GM12892 (cell line): Measurements from ENCODE around the gene ADAMTS5.

ENCODE experiments used
- DNase-seq: peaks from one replicate; pipeline ENCODE4 v3.0.0; 2011; ENCODE audit not compliant: insufficient read length
- FAIRE-seq: peaks from 2 replicates; lab custom pipeline; 2011; peaks lifted over from hg19 to GRCh38; lab: Jason Lieb, UNC
- POLR2A ChIP-seq: IDR thresholded peaks from 2 replicates; pipeline ENCODE4 v1.6.1; 2011; ENCODE audit warnings: low read depth, low read length, control low read depth
- POLR2AphosphoS5 ChIP-seq: IDR thresholded peaks from 2 replicates; pipeline ENCODE4 v1.6.1; 2011; ENCODE audit warnings: low read depth, low read length, control low read depth
- TAF1 ChIP-seq: IDR thresholded peaks from 2 replicates; pipeline ENCODE4 v1.6.1; 2011; ENCODE audit warnings: low read depth, mild to moderate bottlenecking, control low read depth, low read length, borderline replicate concordance

Gene ADAMTS5

GRCh38 chr21:26916799-26917198 lies 50.1 kb downstream of the ADAMTS5 start:
- FAIRE-seq = no peak

GRCh38 chr21:26914557-26914956 lies 52.3 kb downstream of the ADAMTS5 start:
- no peak for DNase-seq
- TF ChIP-seq POLR2AphosphoS5 = no peak
- TF ChIP-seq POLR2A = no peak
- no peak for TF ChIP-seq TAF1
- FAIRE-seq = no peak

More at GRCh38 chr21:26916799-26917198, 50.1 kb downstream of the ADAMTS5 start:
- TF ChIP-seq TAF1 (no peak), POLR2AphosphoS5 (no peak), POLR2A (no peak)
- no peak for DNase-seq

GRCh38 chr21:26912466-26912865 lies 54.4 kb downstream of the ADAMTS5 start:
- DNase-seq = no peak
- FAIRE-seq = no peak
- TF ChIP-seq POLR2A (no peak), POLR2AphosphoS5 (no peak), TAF1 (no peak)

- DNase-seq (no peak), FAIRE-seq (no peak)
- TF ChIP-seq POLR2A (no peak), TAF1 (no peak), POLR2AphosphoS5 (no peak)
Observed at GRCh38 chr21:26909972-26910371, 56.9 kb downstream of the ADAMTS5 start.

- no peak for TF ChIP-seq POLR2A
- no peak for TF ChIP-seq POLR2AphosphoS5
- no peak for TF ChIP-seq TAF1
- no peak for DNase-seq
- no peak for FAIRE-seq
Observed at GRCh38 chr21:26900980-26901379, 65.9 kb downstream of the ADAMTS5 start.

GRCh38 chr21:26892151-26892550 lies 74.7 kb downstream of the ADAMTS5 start:
- no peak for FAIRE-seq
- DNase-seq = no peak
- TF ChIP-seq POLR2AphosphoS5 (no peak), TAF1 (no peak)

- FAIRE-seq = no peak
- TF ChIP-seq TAF1 (no peak), POLR2AphosphoS5 (no peak), POLR2A (no peak)
- no peak for DNase-seq
Observed at GRCh38 chr21:26888931-26889330, 78.0 kb downstream of the ADAMTS5 start.

- no peak for FAIRE-seq
- TF ChIP-seq POLR2A = no peak
- TF ChIP-seq POLR2AphosphoS5 = no peak
- no peak for TF ChIP-seq TAF1
- no peak for DNase-seq
Observed at GRCh38 chr21:26888256-26888655, 78.6 kb downstream of the ADAMTS5 start.

- no peak for FAIRE-seq
- no peak for DNase-seq
- no peak for TF ChIP-seq TAF1
- TF ChIP-seq POLR2AphosphoS5 = no peak
- TF ChIP-seq POLR2A = no peak
Observed at GRCh38 chr21:26887251-26887650, 79.6 kb downstream of the ADAMTS5 start.

- no peak for DNase-seq
- no peak for FAIRE-seq
- TF ChIP-seq POLR2AphosphoS5 = no peak
- TF ChIP-seq TAF1 = no peak
- TF ChIP-seq POLR2A = no peak
Observed at GRCh38 chr21:26884436-26884835, 82.5 kb downstream of the ADAMTS5 start.

GRCh38 chr21:26883768-26884167 lies 83.1 kb downstream of the ADAMTS5 start:
- no peak for TF ChIP-seq POLR2A
- no peak for TF ChIP-seq TAF1
- no peak for TF ChIP-seq POLR2AphosphoS5
- FAIRE-seq (no peak), DNase-seq (no peak)

- DNase-seq (no peak), FAIRE-seq (no peak)
- TF ChIP-seq POLR2A = no peak
- no peak for TF ChIP-seq TAF1
- no peak for TF ChIP-seq POLR2AphosphoS5
Observed at GRCh38 chr21:26881504-26882228, 85.2 kb downstream of the ADAMTS5 start.

- FAIRE-seq = no peak
- TF ChIP-seq TAF1 (no peak), POLR2AphosphoS5 (no peak), POLR2A (no peak)
- DNase-seq = no peak
Observed at GRCh38 chr21:26877018-26877417, 89.9 kb downstream of the ADAMTS5 start.
